CD14-positive monocyte (primary cell): Measurements from ENCODE around the gene HAVCR2. TPM values are rescaled to one million over a fixed set of nuclear protein-coding genes. Genes with fewer than 3 reads are reported as not detected.

Source experiments
- DNase-seq, 3 donors: peaks; one replicate each; pipeline ENCODE4 v3.0.0-alpha.2; 2011 to 2022
- H2AFZ ChIP-seq: 2 replicates; pipeline ENCODE4 v1.6.0; 2012; ENCODE audit warnings: mild to moderate bottlenecking, low read depth, low read length, inconsistent platforms; ENCODE audit not compliant: insufficient read depth, poor library complexity, severe bottlenecking
- H3K27ac ChIP-seq, 2 donors: 1 replicate in 1 of 2; 2 replicates in 1 of 2; pipeline ENCODE4 v1.5.1; 2012 to 2013; ENCODE audit warnings: low read length in 2 of 2, control low read depth in 1 of 2, inconsistent platforms in 1 of 2, low read depth in 1 of 2, mild to moderate bottlenecking in 1 of 2
- H3K27me3 ChIP-seq, 2 donors: one replicate each; pipeline versions ENCODE4 v1.6.0 to v1.6.1; 2011 to 2013; ENCODE audit warnings: low read length in 2 of 2; ENCODE audit not compliant: control insufficient read depth in 2 of 2, insufficient read depth in 2 of 2
- H3K36me3 ChIP-seq, 2 donors: replicated peaks in 1 of 2; 1 replicate in 1 of 2; 2 replicates in 1 of 2; pipeline versions ENCODE4 v1.5.1 to v1.6.1; 2012 to 2013; ENCODE audit warnings: low read length in 2 of 2, control low read depth in 1 of 2, inconsistent platforms in 1 of 2, mild to moderate bottlenecking in 1 of 2; ENCODE audit not compliant: insufficient read depth in 2 of 2, control insufficient read depth in 1 of 2
- H3K4me1 ChIP-seq, 2 donors: 1 replicate in 1 of 2; 2 replicates in 1 of 2; pipeline versions ENCODE4 v1.5.1 to v1.6.1; 2012 to 2013; ENCODE audit warnings: low read length in 2 of 2, control low read depth in 1 of 2, inconsistent platforms in 1 of 2, mild to moderate bottlenecking in 1 of 2, moderate library complexity in 1 of 2; ENCODE audit not compliant: insufficient read depth in 2 of 2, control insufficient read depth in 1 of 2
- H3K4me2 ChIP-seq: replicated peaks from 2 replicates; pipeline ENCODE3; 2012; ENCODE audit warnings: low read length, moderate library complexity, mild to moderate bottlenecking; ENCODE audit not compliant: poor library complexity, severe bottlenecking; ENCODE audit errors: extremely low read depth
- H3K4me3 ChIP-seq, 3 experiments: fragments of 200-600 bp in 1 of 3; sonication (generic) in 1 of 3; replicated peaks in 1 of 3; 1 replicate in 2 of 3; 2 replicates in 1 of 3; pipeline ENCODE4 v1.5.1; 2011 to 2013; ENCODE audit warnings: low read length in 3 of 3, mild to moderate bottlenecking in 3 of 3, control low read depth in 2 of 3, low read depth in 2 of 3, inconsistent platforms in 1 of 3, moderate library complexity in 1 of 3
- H3K79me2 ChIP-seq: 2 replicates; pipeline ENCODE4 v1.6.0; 2012; ENCODE audit warnings: mild to moderate bottlenecking, control low read depth, inconsistent platforms, low read length, moderate library complexity; ENCODE audit not compliant: insufficient read depth
- H3K9ac ChIP-seq: 2 replicates; pipeline ENCODE4 v1.6.0; 2017; ENCODE audit warnings: low read length, mild to moderate bottlenecking; ENCODE audit not compliant: insufficient read depth, poor library complexity, severe bottlenecking
- H3K9me3 ChIP-seq, 2 donors: replicated peaks in 1 of 2; 1 replicate in 1 of 2; 2 replicates in 1 of 2; pipeline versions ENCODE4 v1.5.1 to v1.6.1; 2012 to 2013; ENCODE audit warnings: low read length in 2 of 2, control low read depth in 1 of 2; ENCODE audit not compliant: control insufficient read depth in 1 of 2, insufficient read depth in 1 of 2
- H4K20me1 ChIP-seq: 2 replicates; pipeline ENCODE4 v1.6.0; 2012; ENCODE audit warnings: mild to moderate bottlenecking, low read length, control low read depth, moderate library complexity; ENCODE audit not compliant: insufficient read depth
- H3K27ac Mint-ChIP-seq, 7 donors: one replicate each; pipeline ENCODE4 v1.8.0; 2020; ENCODE audit warnings: mild to moderate bottlenecking in 7 of 7, mixed read lengths in 7 of 7, moderate library complexity in 6 of 7, inconsistent platforms in 2 of 7
- H3K27me3 Mint-ChIP-seq, 3 donors: one replicate each; pipeline ENCODE4 v1.8.0; 2021 to 2022; ENCODE audit warnings: low read depth in 3 of 3, mild to moderate bottlenecking in 3 of 3, mixed read lengths in 3 of 3, moderate library complexity in 3 of 3, inconsistent platforms in 1 of 3
- H3K36me3 Mint-ChIP-seq, 2 donors: one replicate each; pipeline ENCODE4 v1.8.0; 2020; ENCODE audit warnings: mixed read lengths in 2 of 2, inconsistent platforms in 1 of 2, mild to moderate bottlenecking in 1 of 2
- H3K4me1 Mint-ChIP-seq: one replicate; pipeline ENCODE4 v1.8.0; 2020; ENCODE audit warnings: mild to moderate bottlenecking, mixed read lengths
- H3K4me3 Mint-ChIP-seq, 2 donors: one replicate each; pipeline ENCODE4 v1.8.0; 2020; ENCODE audit warnings: mild to moderate bottlenecking in 2 of 2, mixed read lengths in 2 of 2, moderate library complexity in 1 of 2
- H3K9me3 Mint-ChIP-seq, 7 donors: one replicate each; pipeline ENCODE4 v1.8.0; 2020 to 2022; ENCODE audit warnings: mixed read lengths in 7 of 7, mild to moderate bottlenecking in 6 of 7, moderate library complexity in 6 of 7, inconsistent platforms in 2 of 7
- WGBS: methylation state at CpG from one replicate; pipeline ENCODE4 v1.1.5; 2013; ENCODE audit warnings: missing lambda C conversion rate; ENCODE audit not compliant: insufficient coverage; 5-methylcytosine and 5-hydroxymethylcytosine counted together
- intact Hi-C, 2 donors: fragments of 100-400 bp; cut with micrococcal nuclease; formaldehyde crosslinking; loops; one replicate each; pipeline versions ENCODE4 v1.15.0 to v1.15.1; 2023
- polyA minus RNA-seq: library from RNA; depleted of rRNA, polyadenylated mRNA; stranded (reverse); fragments of >200 nt; gene quantifications from 2 replicates; pipeline ENCODE4 v1.2.3, GENCODE V29; 2012
- polyA plus RNA-seq, 3 donors: library from polyadenylated mRNA; depleted of rRNA in 1 of 3; unstranded in 2 of 3; stranded (reverse) in 1 of 3; fragments of 300-500 nt in 2 of 3; fragments of >200 nt in 1 of 3; fragmentation: Illumina TruSeq in 2 of 3; gene quantifications; 1 replicate in 2 of 3; 2 replicates in 1 of 3; pipeline ENCODE4 v1.2.3, GENCODE V29; 2012 to 2021
- total RNA-seq, 12 experiments: library from RNA in 1 of 12; stranded (reverse) in 1 of 12; fragments of 120-200 nt in 1 of 12; gene quantifications; one replicate each; pipeline ENCODE4 v1.2.4 and lab custom pipeline; 2013 to 2026; ENCODE audit warnings: mixed read lengths in 6 of 12, inconsistent platforms in 1 of 12
- TF ChIP-seq, protein P1 (sequence below): fragments of 200-600 bp; IDR thresholded peaks from one replicate; pipeline ENCODE4 v1.8.0; 2022; ENCODE audit warnings: antibody characterized with exemption, mild to moderate bottlenecking

The HAVCR2 gene
- total RNA-seq (2013) = 84.5 TPM
- polyA plus RNA-seq = 10 to 100 TPM; 33.1 to 56.8 (median 45.0) TPM
- polyA minus RNA-seq = 72.0 and 104 TPM in 2 replicates
- 92.6 to 569 (median 245) reads per million in 11 experiments for total RNA-seq (lab: John Stamatoyannopoulos, UW)

DNA sequence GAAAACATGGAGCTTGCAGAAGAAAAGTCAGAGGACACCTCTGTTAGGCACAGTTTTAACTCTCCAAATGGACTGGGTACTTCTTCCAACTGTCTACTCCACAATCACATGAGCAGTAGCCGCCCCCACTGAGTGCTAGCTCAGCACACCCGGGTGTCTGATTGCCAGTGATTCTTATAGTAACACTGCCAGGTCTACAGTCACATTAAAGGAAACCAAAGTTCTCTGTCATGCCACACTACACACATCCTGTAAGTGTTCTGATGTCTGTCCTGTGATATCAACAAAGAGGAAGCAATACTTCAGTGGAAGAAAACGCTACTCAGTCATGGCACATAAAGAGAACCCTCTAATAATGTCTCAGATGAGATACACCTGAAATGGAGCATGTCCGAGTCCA lies at the start of gene HAVCR2:
Gene HAVCR2, minus strand, starts transcription at position 69 of the 400 bp plus-strand sequence. Its CDS starts 61 bp downstream, at position 8.
- H3K4me3 ChIP-seq = peak within 1 kb of the TSS; percentile 41 to 90 (median 73)
- no peaks in the 10 kb centered on the region for H4K20me1 ChIP-seq
- peak within 1 kb of the TSS; percentile 46 for H2AFZ ChIP-seq
- H3K27ac ChIP-seq = peak within 1 kb of the TSS; percentile 97 to 98
- peaks cover 35% of the 10 kb centered on the region for H3K79me2 ChIP-seq
- H3K36me3 ChIP-seq = peaks cover 3 to 6% of the 10 kb centered on the region in 2 donors
- WGBS = 11% methylated on average over 4 of the region's 4 CpGs
- intact Hi-C loops = no loop called here
- H3K4me1 Mint-ChIP-seq = peaks cover 72% of the 10 kb centered on the region
- H3K9ac ChIP-seq = peak within 1 kb of the TSS; percentile 76
- H3K27me3 Mint-ChIP-seq = peaks cover 0 to 2% (median 0%) of the 10 kb centered on the region in 3 donors
- no peaks in the 10 kb centered on the region for H3K9me3 ChIP-seq
- peak within 1 kb of the TSS; percentile 79 for H3K4me2 ChIP-seq
- peak within 1 kb of the TSS; percentile 98 to 100 (median 99) for H3K27ac Mint-ChIP-seq
- DNase-seq = peak; percentile 84 to 91 (median 89)
- H3K9me3 Mint-ChIP-seq = no peaks in the 10 kb centered on the region
- H3K27me3 ChIP-seq = no peaks in the 10 kb centered on the region
- peaks cover 16 to 17% of the 10 kb centered on the region in 2 donors for H3K36me3 Mint-ChIP-seq
- TF ChIP-seq, protein P1, sequence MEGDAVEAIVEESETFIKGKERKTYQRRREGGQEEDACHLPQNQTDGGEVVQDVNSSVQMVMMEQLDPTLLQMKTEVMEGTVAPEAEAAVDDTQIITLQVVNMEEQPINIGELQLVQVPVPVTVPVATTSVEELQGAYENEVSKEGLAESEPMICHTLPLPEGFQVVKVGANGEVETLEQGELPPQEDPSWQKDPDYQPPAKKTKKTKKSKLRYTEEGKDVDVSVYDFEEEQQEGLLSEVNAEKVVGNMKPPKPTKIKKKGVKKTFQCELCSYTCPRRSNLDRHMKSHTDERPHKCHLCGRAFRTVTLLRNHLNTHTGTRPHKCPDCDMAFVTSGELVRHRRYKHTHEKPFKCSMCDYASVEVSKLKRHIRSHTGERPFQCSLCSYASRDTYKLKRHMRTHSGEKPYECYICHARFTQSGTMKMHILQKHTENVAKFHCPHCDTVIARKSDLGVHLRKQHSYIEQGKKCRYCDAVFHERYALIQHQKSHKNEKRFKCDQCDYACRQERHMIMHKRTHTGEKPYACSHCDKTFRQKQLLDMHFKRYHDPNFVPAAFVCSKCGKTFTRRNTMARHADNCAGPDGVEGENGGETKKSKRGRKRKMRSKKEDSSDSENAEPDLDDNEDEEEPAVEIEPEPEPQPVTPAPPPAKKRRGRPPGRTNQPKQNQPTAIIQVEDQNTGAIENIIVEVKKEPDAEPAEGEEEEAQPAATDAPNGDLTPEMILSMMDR = no peak
- H3K4me1 ChIP-seq = peaks cover 78 to 80% of the 10 kb centered on the region in 2 donors
- peak within 1 kb of the TSS; percentile 77 to 85 for H3K4me3 Mint-ChIP-seq

DNA sequence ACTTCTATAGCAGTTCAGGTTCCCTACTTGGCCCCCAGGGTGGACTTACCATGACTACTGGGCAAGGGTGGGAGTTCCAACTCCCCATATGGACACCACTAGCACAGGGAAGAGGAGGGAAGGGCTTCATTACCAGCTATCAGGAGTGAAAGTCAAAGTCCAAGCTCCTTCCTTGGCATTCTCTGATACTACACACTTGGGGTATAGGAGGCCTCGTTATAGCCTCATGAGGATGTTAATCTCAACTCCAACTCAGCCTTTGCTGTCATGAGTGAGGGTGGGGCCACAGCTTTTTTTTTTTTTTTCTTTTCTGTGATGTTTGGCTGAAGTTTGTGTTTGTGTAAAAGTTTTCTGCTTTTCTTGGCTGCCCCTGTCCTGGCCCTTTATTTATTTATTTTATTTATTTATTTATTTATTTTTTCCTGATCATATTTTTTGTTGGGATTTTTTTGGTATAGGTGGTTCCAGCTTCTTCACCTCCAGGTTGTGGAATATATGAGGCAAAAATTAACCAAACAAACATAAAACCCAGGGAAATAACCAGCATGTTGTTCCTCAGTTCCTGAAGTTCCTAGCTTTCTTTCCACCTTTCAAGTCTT lies 48.5 kb upstream of the HAVCR2 start:
- H4K20me1 ChIP-seq = no peaks in the 10 kb centered on the region
- no peaks in the 10 kb centered on the region for H3K4me1 Mint-ChIP-seq
- no peaks in the 10 kb centered on the region for H3K79me2 ChIP-seq
- TF ChIP-seq, protein P1 = no peak
- no peak overlapping the region for H3K4me3 ChIP-seq
- no CpG with 5 or more reads among the region's 1 CpG for WGBS
- H3K4me2 ChIP-seq = no peak overlapping the region
- no peak overlapping the region for H3K4me3 Mint-ChIP-seq
- no peak for DNase-seq
- H3K9me3 ChIP-seq = no peaks in the 10 kb centered on the region
- H3K27me3 Mint-ChIP-seq = peaks cover 0 to 15% (median 5%) of the 10 kb centered on the region in 3 donors
- no peaks in the 10 kb centered on the region for H3K4me1 ChIP-seq
- no peaks in the 10 kb centered on the region for H3K36me3 Mint-ChIP-seq
- peaks cover 0 to 2% (median 0%) of the 10 kb centered on the region in 7 donors for H3K9me3 Mint-ChIP-seq
- H3K27me3 ChIP-seq = no peaks in the 10 kb centered on the region
- no peak overlapping the region for H3K9ac ChIP-seq
- H3K27ac ChIP-seq = no peak overlapping the region
- no peak overlapping the region for H3K27ac Mint-ChIP-seq
- no peaks in the 10 kb centered on the region for H3K36me3 ChIP-seq
- no peak overlapping the region for H2AFZ ChIP-seq
- intact Hi-C loops = no loop called here
